Neural progenitor cell (in vitro differentiated cells): ENCODE data around the gene LPP. TPM values are rescaled to one million over a fixed set of nuclear protein-coding genes. Genes with fewer than 3 reads are reported as not detected.

Source experiments
- DNase-seq: peaks from one replicate; pipeline ENCODE4 v3.0.0-alpha.2; 2016; ENCODE audit warnings: low spot score
- H2AFZ ChIP-seq: fragments of 200-600 bp; sonication (generic); replicated peaks from 2 replicates; pipeline ENCODE4 v1.6.1; 2016; ENCODE audit warnings: antibody characterized with exemption
- H3F3A ChIP-seq: fragments of 200-600 bp; sonication (generic); 2 replicates; pipeline ENCODE4 v1.6.1; 2016; ENCODE audit warnings: antibody characterized with exemption, low read depth
- H3K27ac ChIP-seq: fragments of 200-600 bp; sonication (generic); 2 replicates; pipeline ENCODE4 v1.5.1; 2016; ENCODE audit warnings: mild to moderate bottlenecking
- H3K27me3 ChIP-seq: fragments of 200-600 bp; sonication (generic); 2 replicates; pipeline ENCODE4 v1.6.1; 2016; ENCODE audit warnings: mild to moderate bottlenecking, moderate library complexity
- H3K36me3 ChIP-seq: fragments of 200-600 bp; sonication (generic); 2 replicates; pipeline ENCODE4 v1.5.1; 2016
- H3K4me1 ChIP-seq: fragments of 200-600 bp; sonication (generic); 2 replicates; pipeline ENCODE4 v1.6.1; 2016; ENCODE audit warnings: mixed run types
- H3K4me2 ChIP-seq: fragments of 200-600 bp; sonication (generic); 2 replicates; pipeline ENCODE4 v1.6.1; 2016
- H3K4me3 ChIP-seq: fragments of 200-600 bp; sonication (generic); 2 replicates; pipeline ENCODE4 v1.5.1; 2016
- H3K79me2 ChIP-seq: fragments of 200-600 bp; sonication (generic); 2 replicates; pipeline ENCODE4 v1.6.1; 2016; ENCODE audit warnings: low read depth
- H3K9ac ChIP-seq: fragments of 200-600 bp; sonication (generic); 2 replicates; pipeline ENCODE4 v1.6.1; 2016
- H3K9me3 ChIP-seq: fragments of 200-600 bp; sonication (generic); 2 replicates; pipeline ENCODE4 v1.5.1; 2016; ENCODE audit warnings: low read depth
- H4K20me1 ChIP-seq: fragments of 200-600 bp; sonication (generic); 2 replicates; pipeline ENCODE4 v1.6.1; 2016; ENCODE audit warnings: low read depth
- H3K27ac Mint-ChIP-seq: 3 replicates; pipeline ENCODE4 v1.8.0; 2021; ENCODE audit warnings: mixed read lengths
- H3K27me3 Mint-ChIP-seq: 2 replicates; pipeline ENCODE4 v1.8.0; 2022; ENCODE audit warnings: low read depth, mild to moderate bottlenecking, inconsistent platforms, moderate library complexity, mixed read lengths; ENCODE audit not compliant: insufficient read depth
- H3K36me3 Mint-ChIP-seq: 3 replicates; pipeline ENCODE4 v1.8.0; 2021; ENCODE audit warnings: mixed read lengths
- H3K4me1 Mint-ChIP-seq: 3 replicates; pipeline ENCODE4 v1.8.0; 2021; ENCODE audit warnings: mixed read lengths
- H3K4me3 Mint-ChIP-seq: 3 replicates; pipeline ENCODE4 v1.8.0; 2021; ENCODE audit warnings: mild to moderate bottlenecking, moderate library complexity, mixed read lengths
- H3K9me3 Mint-ChIP-seq: 3 replicates; pipeline ENCODE4 v1.8.0; 2020; ENCODE audit warnings: mixed read lengths
- CTCF ChIP-seq: fragments of 200-600 bp; sonication (generic); IDR thresholded peaks from 2 replicates; pipeline ENCODE4 v1.5.1; 2017; ENCODE audit warnings: antibody characterized with exemption, mild to moderate bottlenecking
- EZH2 ChIP-seq: fragments of 200-600 bp; sonication (generic); IDR thresholded peaks from 2 replicates; pipeline ENCODE4 v1.6.1; 2017; ENCODE audit warnings: antibody characterized with exemption, mild to moderate bottlenecking, moderate library complexity
- EZH2phosphoT487 ChIP-seq: fragments of 200-600 bp; sonication (generic); IDR thresholded peaks from 2 replicates; pipeline ENCODE4 v1.6.1; 2017; ENCODE audit warnings: antibody characterized with exemption
- total RNA-seq: library from RNA; depleted of rRNA; stranded (reverse); fragments of >200 nt; gene quantifications from 2 replicates; pipeline ENCODE4 v1.2.3, GENCODE V29; 2015; ENCODE audit warnings: low replicate concordance

Gene LPP
- total RNA-seq, 1 donor from 2014 or later, result 18.9 TPM

DNA sequence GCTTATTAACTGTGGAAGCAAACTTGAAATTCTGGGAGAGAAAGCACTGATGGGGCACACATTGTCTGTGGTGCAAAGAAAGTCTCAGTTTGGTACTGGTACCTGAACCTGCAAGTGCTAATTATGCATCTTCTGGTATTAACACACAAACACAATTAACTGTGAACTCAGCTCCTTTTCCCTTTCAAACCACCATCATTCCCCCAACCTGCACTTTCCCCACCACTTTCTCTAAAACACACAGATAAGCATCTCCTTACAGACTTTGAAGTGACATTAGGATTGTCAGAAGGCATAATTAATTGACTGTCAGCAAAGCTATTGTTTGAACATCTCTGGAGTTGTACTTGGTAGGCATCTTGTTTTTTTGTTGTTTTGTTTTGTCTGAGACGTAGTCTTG, 565.6 kb downstream of the LPP start:
- no peaks in the 10 kb centered on the region for H3F3A ChIP-seq
- Mint-ChIP-seq H3K4me1 (peaks cover 5% of the 10 kb centered on the region), H3K27ac (no peak overlapping the region), H3K27me3 (no peaks in the 10 kb centered on the region), H3K4me3 (no peak overlapping the region), H3K9me3 (no peaks in the 10 kb centered on the region), H3K36me3 (no peaks in the 10 kb centered on the region)
- H3K9me3 ChIP-seq, result no peaks in the 10 kb centered on the region
- H3K9ac ChIP-seq, result no peak overlapping the region
- H3K4me1 ChIP-seq, result no peaks in the 10 kb centered on the region
- H3K27me3 ChIP-seq, result no peaks in the 10 kb centered on the region
- TF ChIP-seq EZH2 (no peak), CTCF (no peak), EZH2phosphoT487 (no peak)
- H3K79me2 ChIP-seq, result no peaks in the 10 kb centered on the region
- H3K4me3 ChIP-seq, result no peak overlapping the region
- H3K36me3 ChIP-seq, result no peaks in the 10 kb centered on the region
- H3K4me2 ChIP-seq, result no peak overlapping the region
- no peak for DNase-seq
- H4K20me1 ChIP-seq, result no peaks in the 10 kb centered on the region
- no peak overlapping the region for H2AFZ ChIP-seq
- H3K27ac ChIP-seq, result no peak overlapping the region

DNA sequence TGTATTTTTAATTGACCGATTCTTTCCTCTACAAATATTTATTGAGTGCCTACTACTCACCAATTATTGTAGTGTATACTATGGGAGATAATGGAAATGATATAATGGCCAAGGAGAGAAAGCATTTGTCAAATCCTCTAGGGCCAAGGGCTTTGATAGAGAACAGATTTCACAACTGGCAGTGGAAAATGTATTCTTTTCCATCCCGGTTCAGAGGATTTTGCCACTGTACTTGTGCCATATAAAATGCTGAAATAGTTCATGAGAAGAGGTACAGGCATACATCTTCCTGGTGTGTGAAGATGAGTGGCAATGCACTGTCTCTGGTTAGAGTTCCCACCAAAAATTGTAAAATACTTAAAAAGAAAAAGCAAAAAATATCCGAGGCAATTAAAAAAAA, 566.3 kb downstream of the LPP start:
- no peaks in the 10 kb centered on the region for H3K79me2 ChIP-seq
- H3K9ac ChIP-seq, result no peak overlapping the region
- no peaks in the 10 kb centered on the region for H3K27me3 ChIP-seq
- TF ChIP-seq CTCF (no peak), EZH2phosphoT487 (no peak), EZH2 (no peak)
- DNase-seq, result no peak
- no peaks in the 10 kb centered on the region for H3K9me3 ChIP-seq
- H4K20me1 ChIP-seq, result no peaks in the 10 kb centered on the region
- no peak overlapping the region for H3K4me3 ChIP-seq
- no peaks in the 10 kb centered on the region for H3F3A ChIP-seq
- Mint-ChIP-seq H3K9me3 (no peaks in the 10 kb centered on the region), H3K4me1 (peaks cover 5% of the 10 kb centered on the region), H3K27me3 (no peaks in the 10 kb centered on the region), H3K4me3 (no peak overlapping the region), H3K36me3 (no peaks in the 10 kb centered on the region), H3K27ac (no peak overlapping the region)
- no peak overlapping the region for H3K27ac ChIP-seq
- no peak overlapping the region for H2AFZ ChIP-seq
- no peaks in the 10 kb centered on the region for H3K36me3 ChIP-seq
- H3K4me1 ChIP-seq, result no peaks in the 10 kb centered on the region
- H3K4me2 ChIP-seq, result no peak overlapping the region

GRCh38 chr3:188720636-188721035, 566.7 kb downstream of the LPP start:
- no peaks in the 10 kb centered on the region for H3K36me3 Mint-ChIP-seq
- Histone ChIP-seq H3K27me3 (no peaks in the 10 kb centered on the region), H3K9me3 (no peaks in the 10 kb centered on the region), H3K36me3 (no peaks in the 10 kb centered on the region), H3K4me2 (no peak overlapping the region), H3K27ac (no peak overlapping the region), H3K9ac (no peak overlapping the region), H3K79me2 (no peaks in the 10 kb centered on the region), H4K20me1 (no peaks in the 10 kb centered on the region), H3K4me3 (no peak overlapping the region), H3F3A (no peaks in the 10 kb centered on the region), H2AFZ (no peak overlapping the region), H3K4me1 (no peaks in the 10 kb centered on the region)
- no peak overlapping the region for H3K4me3 Mint-ChIP-seq
- DNase-seq, result no peak
- TF ChIP-seq CTCF (no peak), EZH2phosphoT487 (no peak), EZH2 (no peak)
- no peaks in the 10 kb centered on the region for H3K27me3 Mint-ChIP-seq
- no peak overlapping the region for H3K27ac Mint-ChIP-seq
- peaks cover 5% of the 10 kb centered on the region for H3K4me1 Mint-ChIP-seq
- H3K9me3 Mint-ChIP-seq, result no peaks in the 10 kb centered on the region

DNA sequence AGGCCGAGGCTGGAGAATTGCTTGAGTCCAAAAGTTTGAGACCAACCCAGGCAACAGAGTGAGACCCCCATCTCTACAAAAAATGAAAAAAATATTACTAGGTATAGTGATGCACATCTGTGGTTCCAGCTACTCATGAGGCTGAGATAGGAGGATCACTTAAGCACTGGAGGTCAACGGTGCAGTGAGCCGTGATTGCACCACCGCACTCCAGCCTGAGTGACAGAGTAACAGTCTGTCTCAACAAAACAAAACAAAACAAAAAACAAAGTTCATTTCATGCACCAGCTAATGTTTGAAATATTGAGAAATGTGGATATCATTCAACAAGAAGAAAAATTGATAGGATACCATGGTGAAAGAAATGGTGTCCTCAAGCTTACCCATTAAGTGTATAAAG, 567.4 kb downstream of the LPP start:
- no peak overlapping the region for H3K27ac ChIP-seq
- H3K4me2 ChIP-seq, result no peak overlapping the region
- Mint-ChIP-seq H3K9me3 (no peaks in the 10 kb centered on the region), H3K4me3 (no peak overlapping the region), H3K4me1 (peaks cover 5% of the 10 kb centered on the region), H3K36me3 (no peaks in the 10 kb centered on the region), H3K27ac (no peak overlapping the region), H3K27me3 (no peaks in the 10 kb centered on the region)
- DNase-seq, result no peak
- H3K4me1 ChIP-seq, result no peaks in the 10 kb centered on the region
- H3F3A ChIP-seq, result no peaks in the 10 kb centered on the region
- H3K79me2 ChIP-seq, result no peaks in the 10 kb centered on the region
- no peaks in the 10 kb centered on the region for H3K36me3 ChIP-seq
- no peak overlapping the region for H3K9ac ChIP-seq
- TF ChIP-seq EZH2phosphoT487 (no peak), CTCF (no peak)
- H2AFZ ChIP-seq, result no peak overlapping the region
- H4K20me1 ChIP-seq, result no peaks in the 10 kb centered on the region
- H3K9me3 ChIP-seq, result no peaks in the 10 kb centered on the region
- no peaks in the 10 kb centered on the region for H3K27me3 ChIP-seq
- H3K4me3 ChIP-seq, result no peak overlapping the region
